ENCODE results near the gene PPP1R14B.

DNA sequence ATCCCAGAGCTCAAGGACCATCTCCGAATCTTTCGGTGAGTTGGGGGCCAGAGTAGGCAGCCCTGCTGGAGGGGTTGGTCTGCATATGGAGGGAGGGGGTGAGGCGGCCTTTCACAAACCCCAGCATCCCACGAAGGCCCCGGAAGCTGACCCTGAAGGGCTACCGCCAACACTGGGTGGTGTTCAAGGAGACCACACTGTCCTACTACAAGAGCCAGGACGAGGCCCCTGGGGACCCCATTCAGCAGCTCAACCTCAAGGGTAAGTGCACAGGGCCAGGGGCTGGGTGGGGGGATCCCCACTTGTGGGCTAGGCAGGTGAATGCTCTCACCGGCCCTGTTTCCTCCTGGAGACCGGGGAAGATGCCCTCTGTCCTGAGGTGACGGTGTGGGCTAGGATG, 27.0 kb downstream of the PPP1R14B start:
- TF ChIP-seq POLR2A (IDR thresholded peaks at IDR 0.05), result no peak
- TF ChIP-seq, protein P1, sequence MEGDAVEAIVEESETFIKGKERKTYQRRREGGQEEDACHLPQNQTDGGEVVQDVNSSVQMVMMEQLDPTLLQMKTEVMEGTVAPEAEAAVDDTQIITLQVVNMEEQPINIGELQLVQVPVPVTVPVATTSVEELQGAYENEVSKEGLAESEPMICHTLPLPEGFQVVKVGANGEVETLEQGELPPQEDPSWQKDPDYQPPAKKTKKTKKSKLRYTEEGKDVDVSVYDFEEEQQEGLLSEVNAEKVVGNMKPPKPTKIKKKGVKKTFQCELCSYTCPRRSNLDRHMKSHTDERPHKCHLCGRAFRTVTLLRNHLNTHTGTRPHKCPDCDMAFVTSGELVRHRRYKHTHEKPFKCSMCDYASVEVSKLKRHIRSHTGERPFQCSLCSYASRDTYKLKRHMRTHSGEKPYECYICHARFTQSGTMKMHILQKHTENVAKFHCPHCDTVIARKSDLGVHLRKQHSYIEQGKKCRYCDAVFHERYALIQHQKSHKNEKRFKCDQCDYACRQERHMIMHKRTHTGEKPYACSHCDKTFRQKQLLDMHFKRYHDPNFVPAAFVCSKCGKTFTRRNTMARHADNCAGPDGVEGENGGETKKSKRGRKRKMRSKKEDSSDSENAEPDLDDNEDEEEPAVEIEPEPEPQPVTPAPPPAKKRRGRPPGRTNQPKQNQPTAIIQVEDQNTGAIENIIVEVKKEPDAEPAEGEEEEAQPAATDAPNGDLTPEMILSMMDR (IDR thresholded peaks at IDR 0.05), result no peak

Measured in lower leg skin (tissue), 3 donors.